Measurements from ENCODE around the gene GNG13. TPM values are rescaled to one million over a fixed set of nuclear protein-coding genes. Genes with fewer than 3 reads are reported as not detected.

The GNG13 gene
- total and polyA plus RNA-seq, 8 donors = not detected

DNA sequence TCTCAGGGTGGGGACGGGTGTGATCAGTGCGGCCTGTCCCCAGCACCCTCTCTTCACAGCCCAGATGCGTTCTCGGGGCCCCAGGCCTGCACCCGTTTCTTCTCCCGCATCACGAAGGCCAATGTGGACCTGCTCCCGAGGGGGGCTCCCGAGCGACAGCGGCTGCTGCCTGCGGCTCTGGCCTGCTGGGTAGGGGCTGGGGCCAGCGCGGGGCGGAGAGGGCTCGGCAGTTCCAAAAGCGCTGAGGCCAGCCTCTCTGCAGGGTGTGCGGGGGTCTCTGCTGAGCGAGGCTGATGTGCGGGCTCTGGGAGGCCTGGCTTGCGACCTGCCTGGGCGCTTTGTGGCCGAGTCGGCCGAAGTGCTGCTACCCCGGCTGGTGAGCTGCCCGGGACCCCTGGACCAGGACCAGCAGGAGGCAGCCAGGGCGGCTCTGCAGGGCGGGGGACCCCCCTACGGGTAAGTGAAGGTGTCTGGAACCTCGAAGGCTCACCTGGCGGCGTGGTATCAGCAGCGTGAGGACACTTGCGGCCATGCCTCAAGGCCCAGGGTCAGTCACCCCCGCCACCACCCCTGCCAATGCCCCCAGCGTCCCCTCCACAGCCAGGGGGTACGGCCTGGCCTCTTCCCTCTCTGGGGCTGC lies 35.6 kb downstream of the GNG13 start:
- Histone ChIP-seq H3K4me1 (peaks cover 0 to 7% (median under 1%) of the 10 kb centered on the region in 4 donors), H3K27ac (no peak overlapping the region), H3K9me3 (no peaks in the 10 kb centered on the region), H3K27me3 (peaks cover 0 to 78% (median 8%) of the 10 kb centered on the region in 3 donors), H3K4me3 (no peak overlapping the region), H3K36me3 (no peaks in the 10 kb centered on the region)
- WGBS, 5 donors = 84 to 91% (median 87%) methylated on average over 16 to 38 of the region's 38 CpGs
- TF ChIP-seq POLR2A (IDR thresholded peaks at IDR 0.05) = no peak
- TF ChIP-seq, protein P1, sequence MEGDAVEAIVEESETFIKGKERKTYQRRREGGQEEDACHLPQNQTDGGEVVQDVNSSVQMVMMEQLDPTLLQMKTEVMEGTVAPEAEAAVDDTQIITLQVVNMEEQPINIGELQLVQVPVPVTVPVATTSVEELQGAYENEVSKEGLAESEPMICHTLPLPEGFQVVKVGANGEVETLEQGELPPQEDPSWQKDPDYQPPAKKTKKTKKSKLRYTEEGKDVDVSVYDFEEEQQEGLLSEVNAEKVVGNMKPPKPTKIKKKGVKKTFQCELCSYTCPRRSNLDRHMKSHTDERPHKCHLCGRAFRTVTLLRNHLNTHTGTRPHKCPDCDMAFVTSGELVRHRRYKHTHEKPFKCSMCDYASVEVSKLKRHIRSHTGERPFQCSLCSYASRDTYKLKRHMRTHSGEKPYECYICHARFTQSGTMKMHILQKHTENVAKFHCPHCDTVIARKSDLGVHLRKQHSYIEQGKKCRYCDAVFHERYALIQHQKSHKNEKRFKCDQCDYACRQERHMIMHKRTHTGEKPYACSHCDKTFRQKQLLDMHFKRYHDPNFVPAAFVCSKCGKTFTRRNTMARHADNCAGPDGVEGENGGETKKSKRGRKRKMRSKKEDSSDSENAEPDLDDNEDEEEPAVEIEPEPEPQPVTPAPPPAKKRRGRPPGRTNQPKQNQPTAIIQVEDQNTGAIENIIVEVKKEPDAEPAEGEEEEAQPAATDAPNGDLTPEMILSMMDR (IDR thresholded peaks at IDR 0.05) = no peak
- no peak for TF ChIP-seq POLR2AphosphoS5 (IDR thresholded peaks at IDR 0.05)
- TF ChIP-seq EP300 (IDR thresholded peaks at IDR 0.05) = no peak
- DNase-seq = no peak
- intact Hi-C loops (cut with DNase I; ENCODE audit: low total_unique reads) = no loop called here

DNA sequence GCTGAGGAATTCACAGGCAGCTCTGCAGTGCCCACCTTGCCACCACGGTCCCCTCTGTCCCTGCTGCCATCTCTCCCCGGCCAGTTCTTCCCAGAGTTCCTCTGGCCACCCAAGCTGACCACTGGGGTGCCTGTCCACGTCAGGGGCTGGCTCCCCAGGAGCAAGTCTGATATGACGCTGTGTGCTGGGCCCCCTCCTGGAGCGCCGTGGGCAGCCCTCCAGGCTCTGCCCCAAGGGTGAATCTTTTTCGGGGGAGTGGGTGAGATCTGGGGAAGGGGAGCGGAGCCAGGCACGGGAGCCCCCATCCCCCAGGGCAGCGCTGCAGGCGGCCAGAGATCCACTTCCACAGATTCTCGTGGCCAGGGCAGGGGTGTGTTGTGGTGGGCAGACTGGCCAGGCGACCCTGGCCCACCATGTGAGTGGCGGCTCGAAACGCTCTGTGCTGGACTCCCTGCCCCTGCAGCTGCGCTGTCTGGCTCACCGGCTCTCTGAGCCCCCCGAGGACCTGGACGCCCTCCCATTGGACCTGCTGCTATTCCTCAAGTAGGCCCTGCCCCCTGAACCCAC lies 36.3 kb downstream of the GNG13 start:
- 67 to 75% (median 73%) methylated on average over 7 to 20 of the region's 20 CpGs for WGBS, 5 donors
- no peak overlapping the region for H3K27ac ChIP-seq
- peaks cover 0 to 14% (median 3%) of the 10 kb centered on the region in 4 donors for H3K4me1 ChIP-seq
- intact Hi-C loops (cut with DNase I; ENCODE audit: low total_unique reads) = no loop called here
- TF ChIP-seq EP300 (IDR thresholded peaks at IDR 0.05) (no peak), POLR2AphosphoS5 (IDR thresholded peaks at IDR 0.05) (no peak), POLR2A (IDR thresholded peaks at IDR 0.05) (no peak)
- TF ChIP-seq, protein P1 (IDR thresholded peaks at IDR 0.05) = no peak
- no peak for DNase-seq
- no peak overlapping the region for H3K4me3 ChIP-seq
- no peaks in the 10 kb centered on the region for H3K9me3 ChIP-seq
- no peaks in the 10 kb centered on the region for H3K36me3 ChIP-seq
- peaks cover 0 to 73% (median 8%) of the 10 kb centered on the region in 3 donors for H3K27me3 ChIP-seq

DNA sequence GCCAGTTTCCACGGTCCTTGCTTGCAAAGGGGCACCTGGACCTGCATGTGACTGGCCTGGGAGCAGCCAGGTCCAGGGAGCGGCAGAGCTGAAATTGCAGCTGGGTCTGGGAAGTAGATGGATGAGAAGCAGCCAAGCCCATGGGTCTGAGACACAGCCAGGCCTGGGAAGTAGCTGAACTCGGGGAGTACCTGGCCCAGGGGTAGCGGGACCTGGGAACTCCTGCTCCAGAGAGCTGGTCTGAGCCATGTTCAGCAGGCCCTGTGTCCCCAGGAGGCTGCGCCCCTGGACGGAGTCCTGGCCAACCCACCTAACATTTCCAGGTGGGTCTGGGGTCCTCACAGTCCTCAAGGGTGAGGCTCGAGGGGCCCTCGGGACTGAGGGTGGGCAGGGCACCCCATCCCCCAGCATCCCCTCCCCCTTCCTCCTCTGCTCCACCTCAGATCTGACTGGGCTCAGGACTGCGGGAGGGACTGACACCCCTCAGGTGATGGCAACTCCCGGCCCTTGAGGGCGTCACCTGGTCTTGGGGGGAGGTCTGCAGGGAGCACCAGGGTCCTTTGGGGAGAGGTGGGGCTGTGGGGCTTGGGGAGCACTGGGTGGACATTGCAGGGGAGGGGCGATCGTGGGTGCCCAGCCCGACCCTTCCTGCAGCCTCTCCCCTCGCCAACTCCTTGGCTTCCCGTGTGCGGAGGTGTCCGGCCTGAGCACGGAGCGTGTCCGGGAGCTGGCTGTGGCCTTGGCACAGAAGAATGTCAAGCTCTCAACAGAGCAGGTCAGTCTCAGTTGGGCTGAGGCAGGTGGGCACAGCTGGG lies 37.0 kb downstream of the GNG13 start:
- no peak for DNase-seq
- H3K4me1 ChIP-seq = peaks cover 0 to 16% (median 3%) of the 10 kb centered on the region in 4 donors
- peaks cover 0 to 67% (median 8%) of the 10 kb centered on the region in 3 donors for H3K27me3 ChIP-seq
- H3K9me3 ChIP-seq = no peaks in the 10 kb centered on the region
- H3K4me3 ChIP-seq = no peak overlapping the region
- TF ChIP-seq POLR2A (IDR thresholded peaks at IDR 0.05) (no peak), POLR2AphosphoS5 (IDR thresholded peaks at IDR 0.05) (no peak), EP300 (IDR thresholded peaks at IDR 0.05) (no peak)
- TF ChIP-seq, protein P1 (IDR thresholded peaks at IDR 0.05) = no peak
- no peaks in the 10 kb centered on the region for H3K36me3 ChIP-seq
- no peak overlapping the region for H3K27ac ChIP-seq
- intact Hi-C loops (cut with DNase I; ENCODE audit: low total_unique reads) = no loop called here
- 70 to 75% (median 74%) methylated on average over 13 to 21 of the region's 21 CpGs for WGBS, 5 donors

DNA sequence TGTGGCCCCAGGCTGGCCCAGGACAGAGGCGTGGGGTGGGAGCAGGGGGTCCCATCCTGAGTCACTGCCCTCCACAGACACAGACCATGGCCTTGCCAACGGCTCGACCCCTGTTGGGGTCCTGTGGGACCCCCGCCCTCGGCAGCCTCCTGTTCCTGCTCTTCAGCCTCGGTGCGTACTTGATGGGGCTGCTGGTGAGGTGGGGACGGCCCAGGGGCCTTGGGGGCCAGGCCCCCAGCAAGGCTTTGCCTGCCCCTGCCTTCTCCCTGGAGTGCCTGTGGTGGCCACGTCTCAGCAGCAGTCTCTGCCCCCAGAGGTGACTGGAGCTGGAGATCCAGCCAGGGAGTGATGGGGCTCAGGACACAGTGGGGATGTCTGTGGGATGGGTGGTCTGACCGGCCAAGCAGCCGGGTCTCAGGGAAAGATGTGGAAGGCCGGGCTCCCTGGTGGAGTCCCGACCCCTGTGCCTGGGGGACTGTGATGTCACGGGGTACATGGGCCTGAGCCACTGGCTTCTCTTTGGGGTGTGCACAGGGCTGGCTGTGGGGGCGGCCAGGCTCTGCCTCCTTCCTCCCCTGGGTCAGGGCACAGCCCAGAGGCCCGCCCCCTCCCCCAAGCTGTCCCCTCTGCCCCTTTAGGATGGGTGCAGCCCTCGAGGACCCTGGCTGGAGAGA lies 37.8 kb downstream of the GNG13 start:
- no peak for DNase-seq
- Histone ChIP-seq H3K4me3 (no peak overlapping the region), H3K9me3 (no peaks in the 10 kb centered on the region), H3K27ac (no peak overlapping the region), H3K27me3 (peaks cover 0 to 62% (median 8%) of the 10 kb centered on the region in 3 donors), H3K4me1 (peaks cover 0 to 16% (median 3%) of the 10 kb centered on the region in 4 donors), H3K36me3 (no peaks in the 10 kb centered on the region)
- intact Hi-C loops (cut with DNase I; ENCODE audit: low total_unique reads) = no loop called here
- WGBS, 5 donors = 68 to 85% (median 77%) methylated on average over 8 to 17 of the region's 17 CpGs
- TF ChIP-seq POLR2AphosphoS5 (IDR thresholded peaks at IDR 0.05) (no peak), EP300 (IDR thresholded peaks at IDR 0.05) (no peak), POLR2A (IDR thresholded peaks at IDR 0.05) (no peak)
- TF ChIP-seq, protein P1 (IDR thresholded peaks at IDR 0.05) = no peak

Data from stomach (tissue), 9 donors.